HG02798 (cell line): ENCODE data around the gene DEFB124.
"Not testable (repeated sequence)": the region's sequence is repeated elsewhere in the genome, so short reads cannot be mapped to it uniquely, and the experiment has no call there.

Source experiments
- ATAC-seq: cut with Tn5 transposase; IDR thresholded peaks from one replicate; pipeline ENCODE4 v1.9.1; 2021; ENCODE audit warnings: mild to moderate bottlenecking; ENCODE audit not compliant: unreplicated experiment, poor library complexity

DEFB124 gene

DNA sequence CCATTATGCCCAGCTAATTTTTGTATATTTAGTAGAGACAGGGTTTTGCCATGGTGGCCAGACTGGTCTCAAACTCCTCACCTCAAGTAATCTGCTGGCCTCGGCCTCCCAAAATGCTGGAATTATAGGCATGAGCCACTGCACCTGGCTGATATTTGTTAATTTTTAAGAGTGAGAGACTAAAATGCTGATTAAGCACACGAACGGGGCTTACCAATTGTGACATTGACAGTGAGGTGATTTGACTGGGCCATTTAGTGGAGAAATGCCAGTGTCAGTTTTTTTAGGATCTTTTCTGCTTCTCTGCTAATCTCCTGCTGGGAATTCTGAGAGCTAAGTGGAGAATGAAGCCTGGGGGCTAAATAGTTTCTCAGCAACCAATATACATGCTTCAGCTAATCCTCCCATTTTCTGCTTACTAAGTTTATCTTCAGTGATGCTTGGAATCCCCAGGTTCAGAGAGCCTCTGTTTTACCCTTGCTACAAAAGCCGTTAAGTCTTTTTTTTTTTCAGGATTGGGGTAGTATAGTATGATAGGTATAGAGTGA is 44.3 kb downstream of the DEFB124 start:
- no peak for ATAC-seq

DNA sequence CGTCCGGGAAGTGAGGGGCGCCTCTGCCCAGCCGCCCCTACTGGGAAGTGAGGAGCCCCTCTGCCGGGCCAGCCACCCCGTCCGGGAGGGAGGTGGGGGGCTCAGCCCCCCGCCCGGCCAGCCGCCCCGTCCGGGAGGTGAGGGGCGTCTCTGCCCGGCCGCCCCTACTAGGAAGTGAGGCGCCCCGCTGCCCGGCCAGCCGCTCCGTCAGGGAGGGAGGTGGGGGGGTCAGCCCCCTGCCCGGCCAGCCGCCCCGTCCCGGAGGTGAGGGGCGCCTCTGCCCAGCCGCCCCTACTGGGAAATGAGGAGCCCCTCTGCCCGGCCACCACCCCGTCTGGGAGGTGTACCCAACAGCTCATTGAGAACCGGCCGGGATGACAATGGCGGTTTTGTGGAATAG is 47.4 kb downstream of the DEFB124 start:
- not testable (repeated sequence) for ATAC-seq

DNA sequence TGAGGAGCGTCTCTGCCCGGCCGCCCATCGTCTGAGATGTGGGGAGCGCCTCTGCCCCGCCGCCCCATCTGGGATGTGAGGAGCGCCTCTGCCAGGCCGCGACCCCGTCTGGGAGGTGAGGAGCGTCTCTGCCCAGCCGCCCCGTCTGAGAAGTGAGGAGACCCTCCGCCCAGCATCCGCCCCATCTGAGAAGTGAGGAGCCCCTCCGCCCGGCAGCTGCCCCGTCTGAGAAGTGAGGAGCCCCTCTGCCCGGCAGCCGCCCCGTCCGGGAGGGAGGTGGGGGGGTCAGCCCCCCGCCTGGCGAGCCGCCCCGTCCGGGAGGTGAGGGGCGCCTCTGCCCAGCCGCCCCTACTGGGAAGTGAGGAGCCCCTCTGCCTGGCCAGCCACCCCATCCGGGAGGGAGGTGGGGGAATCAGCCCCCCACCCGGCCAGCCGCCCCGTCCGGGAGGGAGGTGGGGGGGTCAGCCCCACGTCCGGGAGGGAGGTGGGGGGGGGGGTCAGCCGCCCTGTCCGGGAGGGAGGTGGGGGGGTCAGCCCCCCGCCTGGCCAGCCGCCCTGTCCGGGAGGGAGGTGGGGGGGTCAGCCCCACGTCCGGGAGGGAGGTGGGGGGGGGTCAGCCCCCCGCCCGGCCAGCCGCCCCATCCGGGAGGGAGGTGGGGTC is 47.9 kb downstream of the DEFB124 start:
- ATAC-seq = not testable (repeated sequence)

DNA sequence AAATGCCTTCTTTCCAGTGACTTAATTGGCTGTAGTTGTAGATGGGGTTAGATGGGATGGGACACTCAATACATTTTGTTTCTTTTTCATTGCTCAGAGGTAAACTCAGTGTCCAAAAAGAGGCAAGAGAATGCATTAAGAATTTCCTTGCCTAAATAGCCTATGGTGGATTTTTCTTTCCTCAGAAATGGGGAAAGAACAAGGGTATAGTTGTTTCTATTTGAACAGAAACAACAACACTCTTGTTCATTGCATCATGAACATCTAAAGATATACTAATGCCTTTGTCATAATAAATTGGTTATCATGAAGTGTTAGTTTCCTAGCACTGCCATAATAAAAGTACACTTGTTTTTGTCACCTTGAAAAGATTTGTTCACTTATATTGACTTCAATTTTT is 49.1 kb downstream of the DEFB124 start:
- no peak for ATAC-seq

DNA sequence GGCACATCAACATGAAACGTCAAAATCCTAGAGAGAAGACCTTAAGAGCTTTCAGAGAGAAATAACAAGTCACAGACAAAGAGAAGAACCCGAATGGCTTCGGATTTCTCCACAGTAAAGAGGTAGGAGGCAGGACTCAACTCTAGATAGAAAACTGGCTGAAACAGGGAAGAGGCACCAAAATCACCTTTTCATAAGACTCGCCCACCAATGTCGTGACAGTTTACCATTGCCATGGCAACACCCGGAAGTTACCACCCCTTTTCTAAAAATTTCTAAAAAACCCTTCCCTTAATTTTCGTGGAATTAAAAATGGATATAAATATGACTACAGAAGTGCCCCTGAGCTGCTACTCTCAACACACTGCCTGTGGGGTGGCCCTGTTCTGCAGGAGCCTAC is 56.6 kb downstream of the DEFB124 start:
- no peak for ATAC-seq

DNA sequence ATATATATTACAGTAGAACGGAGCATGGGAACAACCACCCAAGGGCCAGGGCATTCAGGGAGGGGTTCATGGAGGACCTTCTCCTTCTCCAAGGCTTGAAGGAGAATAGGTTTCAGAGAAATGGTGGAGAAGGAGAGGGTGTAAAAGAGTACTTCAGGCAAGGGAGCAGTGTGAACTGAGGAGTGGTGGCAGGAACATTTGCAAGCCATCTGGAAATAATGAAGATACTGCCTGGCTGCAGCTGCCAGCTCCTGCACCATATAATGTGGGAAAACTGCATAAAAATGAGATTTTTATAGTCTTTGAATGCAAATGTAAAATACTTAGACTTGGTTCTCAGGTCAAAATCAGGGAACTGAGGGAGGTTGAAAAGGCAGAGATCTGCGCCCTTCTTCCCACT is 59.3 kb downstream of the DEFB124 start:
- no peak for ATAC-seq
